RWPE2 (cell line): Measurements from ENCODE around the gene L3MBTL1.

Experiments used
- ATAC-seq: fragments of 200-7000 bp; cut with Tn5 transposase; 3 replicates; pipeline ENCODE4 v1.9.1; 2021; ENCODE audit warnings: low read depth
- DNase-seq: peaks from one replicate; pipeline ENCODE4 v3.0.0-alpha.2; 2020; ENCODE audit warnings: low spot score
- H3K27ac ChIP-seq: fragments of 450-650 bp; 2 replicates; pipeline ENCODE4 v1.5.1; 2017; ENCODE audit warnings: mild to moderate bottlenecking; ENCODE audit not compliant: poor library complexity, severe bottlenecking
- H3K27me3 ChIP-seq: fragments of 250-450 bp; sonication (Bioruptor Pico); 2 replicates; pipeline ENCODE4 v1.5.1; 2021; ENCODE audit warnings: mild to moderate bottlenecking, moderate library complexity; ENCODE audit not compliant: insufficient read depth, poor library complexity, severe bottlenecking
- H3K36me3 ChIP-seq: fragments of 250-450 bp; sonication (Bioruptor Pico); 2 replicates; pipeline ENCODE4 v1.5.1; 2020; ENCODE audit warnings: low read depth, mild to moderate bottlenecking, moderate library complexity
- H3K4me1 ChIP-seq: fragments of 250-450 bp; sonication (Bioruptor Pico); 2 replicates; pipeline ENCODE4 v1.5.1; 2021; ENCODE audit warnings: mild to moderate bottlenecking, moderate library complexity; ENCODE audit not compliant: insufficient read depth, poor library complexity, severe bottlenecking
- H3K4me3 ChIP-seq: fragments of 250-450 bp; sonication (Bioruptor Pico); 2 replicates; pipeline ENCODE4 v1.5.1; 2021; ENCODE audit warnings: mild to moderate bottlenecking, moderate library complexity; ENCODE audit not compliant: severe bottlenecking
- H3K9me3 ChIP-seq: fragments of 250-450 bp; sonication (Bioruptor Pico); 2 replicates; pipeline ENCODE4 v1.5.1; 2021; ENCODE audit warnings: mild to moderate bottlenecking, moderate library complexity; ENCODE audit not compliant: severe bottlenecking
- TF ChIP-seq, protein P1 (sequence below): fragments of 450-650 bp; IDR thresholded peaks from one replicate; pipeline ENCODE4 v1.5.1; 2017; ENCODE audit warnings: mild to moderate bottlenecking, moderate library complexity; ENCODE audit not compliant: poor library complexity, severe bottlenecking

The L3MBTL1 gene

DNA sequence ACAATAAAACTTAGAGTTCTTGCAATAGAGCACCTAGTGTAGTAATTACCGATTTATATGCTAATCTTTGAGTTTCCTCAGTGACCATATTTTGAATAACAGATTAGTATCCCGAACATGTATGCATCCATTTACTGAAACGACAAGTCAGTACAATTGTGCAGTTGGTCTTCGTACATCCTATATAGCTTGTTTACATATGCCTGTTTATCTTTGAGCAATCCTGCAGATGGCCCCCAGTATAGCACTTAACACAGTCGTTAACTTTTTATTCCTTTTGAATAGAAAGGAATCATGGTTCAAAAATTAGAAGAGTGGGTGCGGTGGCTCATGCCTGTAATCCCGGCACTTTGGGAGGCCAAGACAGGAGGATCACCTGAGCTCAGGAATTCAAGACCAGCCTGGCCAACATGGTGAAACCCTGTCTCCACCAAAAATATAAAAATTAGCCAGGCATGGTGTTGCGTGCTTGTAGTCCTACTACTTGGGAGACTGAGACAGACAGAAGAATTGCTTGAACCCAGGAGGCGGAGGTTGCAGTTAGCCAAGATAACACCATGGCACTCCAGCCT, 43.2 kb upstream of the L3MBTL1 start:
- ATAC-seq: peak; percentile 3; the same call in 2 of the 3 replicates
- no peak overlapping the region for H3K27ac ChIP-seq
- H3K4me1 ChIP-seq: peaks cover 12% of the 10 kb centered on the region
- TF ChIP-seq, protein P1, sequence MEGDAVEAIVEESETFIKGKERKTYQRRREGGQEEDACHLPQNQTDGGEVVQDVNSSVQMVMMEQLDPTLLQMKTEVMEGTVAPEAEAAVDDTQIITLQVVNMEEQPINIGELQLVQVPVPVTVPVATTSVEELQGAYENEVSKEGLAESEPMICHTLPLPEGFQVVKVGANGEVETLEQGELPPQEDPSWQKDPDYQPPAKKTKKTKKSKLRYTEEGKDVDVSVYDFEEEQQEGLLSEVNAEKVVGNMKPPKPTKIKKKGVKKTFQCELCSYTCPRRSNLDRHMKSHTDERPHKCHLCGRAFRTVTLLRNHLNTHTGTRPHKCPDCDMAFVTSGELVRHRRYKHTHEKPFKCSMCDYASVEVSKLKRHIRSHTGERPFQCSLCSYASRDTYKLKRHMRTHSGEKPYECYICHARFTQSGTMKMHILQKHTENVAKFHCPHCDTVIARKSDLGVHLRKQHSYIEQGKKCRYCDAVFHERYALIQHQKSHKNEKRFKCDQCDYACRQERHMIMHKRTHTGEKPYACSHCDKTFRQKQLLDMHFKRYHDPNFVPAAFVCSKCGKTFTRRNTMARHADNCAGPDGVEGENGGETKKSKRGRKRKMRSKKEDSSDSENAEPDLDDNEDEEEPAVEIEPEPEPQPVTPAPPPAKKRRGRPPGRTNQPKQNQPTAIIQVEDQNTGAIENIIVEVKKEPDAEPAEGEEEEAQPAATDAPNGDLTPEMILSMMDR: no peak
- H3K36me3 ChIP-seq: peaks cover 88% of the 10 kb centered on the region
- no peaks in the 10 kb centered on the region for H3K9me3 ChIP-seq
- H3K27me3 ChIP-seq: no peaks in the 10 kb centered on the region
- H3K4me3 ChIP-seq: no peak overlapping the region
- no peak for DNase-seq

DNA sequence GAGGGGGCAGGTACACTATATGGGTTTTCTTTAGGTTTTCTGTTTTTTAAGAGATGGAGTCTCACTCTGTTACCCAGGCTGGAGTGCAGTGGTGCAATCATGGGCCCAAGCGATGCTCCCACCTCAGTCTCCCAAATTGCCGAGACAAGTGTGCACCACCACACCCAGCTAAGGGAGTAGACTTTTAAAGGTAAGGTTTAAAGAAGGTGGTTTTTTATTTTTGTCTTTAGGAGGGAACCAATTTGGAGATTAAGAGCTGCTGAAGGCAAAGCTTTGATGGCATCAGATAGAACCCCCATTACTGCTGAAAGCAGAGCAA, 41.9 kb upstream of the L3MBTL1 start:
- ATAC-seq (peak; percentile 24), DNase-seq (no peak)
- no peaks in the 10 kb centered on the region for H3K9me3 ChIP-seq
- H3K27ac ChIP-seq: no peak overlapping the region
- peaks cover 5% of the 10 kb centered on the region for H3K4me1 ChIP-seq
- H3K36me3 ChIP-seq: peaks cover 76% of the 10 kb centered on the region
- no peak overlapping the region for H3K4me3 ChIP-seq
- TF ChIP-seq, protein P1: no peak
- no peaks in the 10 kb centered on the region for H3K27me3 ChIP-seq

- no peaks in the 10 kb centered on the region for H3K27me3 ChIP-seq
- peaks cover 6% of the 10 kb centered on the region for H3K4me1 ChIP-seq
- ATAC-seq (no peak), DNase-seq (no peak)
- no peak overlapping the region for H3K27ac ChIP-seq
- no peak overlapping the region for H3K4me3 ChIP-seq
- no peaks in the 10 kb centered on the region for H3K9me3 ChIP-seq
- TF ChIP-seq, protein P1: no peak
- peaks cover 55% of the 10 kb centered on the region for H3K36me3 ChIP-seq
Observed at GRCh38 chr20:43467589-43467988, 39.9 kb upstream of the L3MBTL1 start.

DNA sequence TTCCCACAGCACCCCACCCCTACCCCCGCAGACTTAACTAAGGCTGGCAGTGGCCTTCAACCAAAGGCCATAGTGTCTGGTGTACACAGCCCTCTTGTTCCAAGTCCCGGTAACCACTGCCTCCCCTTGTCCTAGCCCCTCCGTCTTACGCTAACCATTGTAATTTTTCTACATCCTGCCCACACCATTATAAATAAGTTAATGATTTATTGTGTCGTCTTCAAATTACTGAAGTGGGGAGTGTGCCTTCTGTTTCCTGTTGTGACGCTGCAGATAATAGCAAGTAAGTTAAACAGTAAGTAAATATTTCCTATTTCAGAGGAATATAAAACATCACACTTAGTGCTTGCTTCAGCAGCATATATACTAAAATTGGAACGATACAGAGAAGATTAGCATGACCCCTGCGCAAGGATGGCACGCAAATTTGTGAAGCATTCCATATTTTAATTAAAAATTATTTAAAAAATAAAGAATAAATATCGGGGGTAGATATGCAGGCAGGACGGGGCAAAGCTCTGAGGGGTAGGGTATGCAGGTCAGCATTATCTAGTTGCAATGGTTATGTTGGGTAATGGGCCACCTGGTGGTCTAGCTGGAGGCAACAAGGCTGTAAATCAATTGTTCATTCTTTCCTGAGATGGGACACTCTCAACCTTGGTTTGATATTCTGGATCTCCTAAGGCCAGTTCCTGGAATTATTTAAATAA, 34.7 kb upstream of the L3MBTL1 start:
- DNase-seq (no peak), ATAC-seq (no peak)
- TF ChIP-seq, protein P1: no peak
- Histone ChIP-seq H3K9me3 (no peaks in the 10 kb centered on the region), H3K36me3 (peaks cover 6% of the 10 kb centered on the region; the same call in 1 of the 2 replicates), H3K27me3 (no peaks in the 10 kb centered on the region), H3K4me3 (no peak overlapping the region), H3K4me1 (peaks cover 6% of the 10 kb centered on the region), H3K27ac (no peak overlapping the region)

DNA sequence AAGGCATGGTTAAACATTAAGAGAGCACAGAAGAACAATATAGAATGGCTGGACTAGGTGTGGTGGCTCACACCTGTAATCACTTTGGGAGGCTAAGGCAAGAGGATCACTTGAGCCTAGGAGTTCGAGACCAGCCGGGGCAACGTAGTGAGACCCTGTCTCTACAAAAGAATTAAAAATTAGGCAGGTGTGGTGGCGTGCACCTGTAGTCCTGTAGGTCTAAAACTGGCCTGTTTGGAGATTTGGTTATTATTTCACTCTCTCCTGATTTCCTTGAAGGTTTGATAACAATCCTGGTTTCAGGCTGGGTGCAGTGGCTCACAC, 34.2 kb upstream of the L3MBTL1 start:
- Histone ChIP-seq H3K9me3 (no peaks in the 10 kb centered on the region), H3K27ac (no peak overlapping the region), H3K36me3 (peaks cover 3% of the 10 kb centered on the region; the same call in 1 of the 2 replicates), H3K27me3 (no peaks in the 10 kb centered on the region), H3K4me1 (peaks cover 6% of the 10 kb centered on the region), H3K4me3 (no peak overlapping the region)
- TF ChIP-seq, protein P1: no peak
- DNase-seq (no peak), ATAC-seq (no peak)
